Thoracic aorta endothelial cell (primary cell): ENCODE data around the gene ZNF496. TPM values are rescaled to one million over a fixed set of nuclear protein-coding genes. Genes with fewer than 3 reads are reported as not detected.

Source experiments
- small RNA-seq: library from RNA; depleted of rRNA; stranded (forward); fragments of <200 nt; gene quantifications from one replicate; pipeline ENCODE3, GENCODE V24; 2012
- total RNA-seq: library from RNA; depleted of rRNA; stranded (reverse); fragments of >200 nt; gene quantifications from 2 replicates; pipeline ENCODE4 v1.2.3, GENCODE V29; 2012

ZNF496 gene
- total RNA-seq, result 34.4 and 43.5 TPM in 2 replicates

DNA sequence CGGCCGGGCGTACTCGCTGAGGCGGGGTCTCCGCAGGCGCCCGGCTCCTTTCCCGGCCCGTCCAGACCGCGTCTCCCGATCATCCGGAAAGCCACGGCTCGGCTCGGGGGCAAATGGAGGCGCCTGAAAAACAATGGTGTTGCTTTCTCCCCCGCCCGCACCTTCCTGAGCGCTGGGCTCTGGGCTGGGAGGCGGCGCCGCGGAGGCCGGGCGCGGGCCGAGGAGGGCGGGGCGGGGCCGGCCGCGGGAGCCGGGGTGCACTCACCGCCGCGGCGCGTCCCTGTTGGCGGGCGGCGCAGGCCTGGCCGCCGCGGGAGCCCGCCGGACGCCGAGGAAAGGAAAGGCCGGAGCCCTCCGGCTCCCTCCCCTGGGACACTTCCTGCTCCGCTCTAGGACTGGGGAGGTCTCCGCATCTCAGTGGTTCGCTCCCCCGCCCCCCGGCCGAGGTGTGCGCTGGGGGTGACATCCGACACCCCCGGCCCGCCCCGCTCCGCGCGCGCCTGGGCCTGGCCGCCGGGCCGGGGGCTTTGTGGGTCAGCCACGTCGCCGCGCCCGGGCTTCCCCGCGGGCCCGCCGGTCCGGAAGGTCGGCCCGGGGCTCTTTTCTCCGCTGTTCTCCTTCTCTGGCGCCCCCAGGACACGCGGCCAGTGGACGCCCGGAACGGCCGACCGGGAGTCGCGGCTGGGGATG lies at the start of gene ZNF496:
Gene ZNF496, minus strand, starts transcription at position 343 of the 690 bp plus-strand sequence. CDS start 2,289 bp downstream, outside the sequence.

DNA sequence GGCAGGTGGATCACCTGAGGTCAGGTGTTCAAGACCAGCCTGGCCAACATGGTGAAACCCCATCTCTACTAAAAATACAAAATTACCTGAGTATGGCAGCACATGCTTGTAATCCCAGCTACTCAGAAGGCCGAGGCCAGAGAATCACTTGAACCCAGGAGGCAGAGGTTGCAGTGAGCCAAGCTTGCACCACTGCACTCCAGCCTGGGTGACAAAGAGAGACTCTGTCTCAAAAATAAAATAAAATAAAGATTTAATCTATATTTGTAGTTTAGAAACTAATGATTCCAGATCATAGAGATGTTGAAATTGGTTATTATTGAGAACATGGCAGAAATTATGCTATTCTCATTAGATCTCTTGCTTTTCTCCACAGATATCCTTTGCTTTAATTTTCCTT lies 75.9 kb downstream of the ZNF496 start, which contains the start of gene VN1R5:
Gene VN1R5, plus strand, starts transcription at position 301 of the 400 bp plus-strand sequence.

Small RNA genes within 50 kb of the gene (small RNA-seq; reads per million reads assigned to genes)
- gene RF00019, result not detected

Other genes starting within 250 kb of the ZNF496 start
- 8.3 and 12.9 TPM in 2 replicates for gene ZNF669, start 227.5 kb downstream of the ZNF496 start, total RNA-seq
- 55.5 and 58.9 TPM in 2 replicates for gene ZNF124, start 159.8 kb downstream of the ZNF496 start, total RNA-seq
- gene VN1R5, start 75.8 kb downstream of the ZNF496 start, total RNA-seq, result not detected in 2 replicates
- gene NLRP3, start 84.3 kb upstream of the ZNF496 start, total RNA-seq, result 0.14 TPM in 1 of 2 replicates, not detected in the other
- gene OR2B11, start 126.2 kb upstream of the ZNF496 start, total RNA-seq, result not detected in 2 replicates
- not detected in 2 replicates for gene OR2C3, start 204.6 kb upstream of the ZNF496 start, total RNA-seq
- gene GCSAML, start 217.3 kb upstream of the ZNF496 start, total RNA-seq, result not detected in 2 replicates